Panc1 (cell line): ENCODE results near the gene LCOR.

Experiments used
- POLR2AphosphoS5 ChIP-seq: IDR thresholded peaks from 2 replicates; pipeline ENCODE4 v1.6.1; 2012; ENCODE audit warnings: mild to moderate bottlenecking, low read depth, low read length, moderate library complexity
- TF ChIP-seq, protein P1 (sequence below): fragments of 450-650 bp; IDR thresholded peaks from 2 replicates; pipeline ENCODE4 v1.5.1; 2017; ENCODE audit warnings: mild to moderate bottlenecking

DNA sequence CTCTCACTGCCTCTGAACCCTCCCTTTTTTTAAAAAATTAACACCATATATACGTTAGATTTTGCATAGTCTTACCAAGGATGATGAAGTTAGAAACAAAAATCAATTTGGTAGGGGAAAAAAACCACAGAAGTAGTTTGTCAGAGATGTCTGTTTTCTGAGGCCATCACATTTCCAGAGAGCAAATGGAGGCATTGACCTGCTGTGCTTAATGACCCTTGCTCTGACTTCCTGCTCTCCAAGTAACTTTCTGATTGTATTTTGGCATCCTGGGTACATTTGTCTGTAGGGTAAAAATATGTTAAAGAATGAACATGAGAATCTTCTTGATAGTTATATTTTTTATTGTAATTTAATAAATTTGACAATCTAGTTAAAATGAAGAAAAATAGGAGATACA is 140.2 kb downstream of the LCOR start:
- no peak for TF ChIP-seq POLR2AphosphoS5
- TF ChIP-seq, protein P1, sequence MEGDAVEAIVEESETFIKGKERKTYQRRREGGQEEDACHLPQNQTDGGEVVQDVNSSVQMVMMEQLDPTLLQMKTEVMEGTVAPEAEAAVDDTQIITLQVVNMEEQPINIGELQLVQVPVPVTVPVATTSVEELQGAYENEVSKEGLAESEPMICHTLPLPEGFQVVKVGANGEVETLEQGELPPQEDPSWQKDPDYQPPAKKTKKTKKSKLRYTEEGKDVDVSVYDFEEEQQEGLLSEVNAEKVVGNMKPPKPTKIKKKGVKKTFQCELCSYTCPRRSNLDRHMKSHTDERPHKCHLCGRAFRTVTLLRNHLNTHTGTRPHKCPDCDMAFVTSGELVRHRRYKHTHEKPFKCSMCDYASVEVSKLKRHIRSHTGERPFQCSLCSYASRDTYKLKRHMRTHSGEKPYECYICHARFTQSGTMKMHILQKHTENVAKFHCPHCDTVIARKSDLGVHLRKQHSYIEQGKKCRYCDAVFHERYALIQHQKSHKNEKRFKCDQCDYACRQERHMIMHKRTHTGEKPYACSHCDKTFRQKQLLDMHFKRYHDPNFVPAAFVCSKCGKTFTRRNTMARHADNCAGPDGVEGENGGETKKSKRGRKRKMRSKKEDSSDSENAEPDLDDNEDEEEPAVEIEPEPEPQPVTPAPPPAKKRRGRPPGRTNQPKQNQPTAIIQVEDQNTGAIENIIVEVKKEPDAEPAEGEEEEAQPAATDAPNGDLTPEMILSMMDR = no peak
